HG03280 (cell line): ENCODE measurements around the gene ABHD12B.

Source experiments
- ATAC-seq: cut with Tn5 transposase; IDR thresholded peaks from one replicate; pipeline ENCODE4 v1.9.1; 2021; ENCODE audit warnings: mild to moderate bottlenecking, moderate library complexity; ENCODE audit not compliant: unreplicated experiment

The ABHD12B gene, protein sequence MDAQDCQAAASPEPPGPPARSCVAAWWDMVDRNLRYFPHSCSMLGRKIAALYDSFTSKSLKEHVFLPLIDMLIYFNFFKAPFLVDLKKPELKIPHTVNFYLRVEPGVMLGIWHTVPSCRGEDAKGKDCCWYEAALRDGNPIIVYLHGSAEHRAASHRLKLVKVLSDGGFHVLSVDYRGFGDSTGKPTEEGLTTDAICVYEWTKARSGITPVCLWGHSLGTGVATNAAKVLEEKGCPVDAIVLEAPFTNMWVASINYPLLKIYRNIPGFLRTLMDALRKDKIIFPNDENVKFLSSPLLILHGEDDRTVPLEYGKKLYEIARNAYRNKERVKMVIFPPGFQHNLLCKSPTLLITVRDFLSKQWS

DNA sequence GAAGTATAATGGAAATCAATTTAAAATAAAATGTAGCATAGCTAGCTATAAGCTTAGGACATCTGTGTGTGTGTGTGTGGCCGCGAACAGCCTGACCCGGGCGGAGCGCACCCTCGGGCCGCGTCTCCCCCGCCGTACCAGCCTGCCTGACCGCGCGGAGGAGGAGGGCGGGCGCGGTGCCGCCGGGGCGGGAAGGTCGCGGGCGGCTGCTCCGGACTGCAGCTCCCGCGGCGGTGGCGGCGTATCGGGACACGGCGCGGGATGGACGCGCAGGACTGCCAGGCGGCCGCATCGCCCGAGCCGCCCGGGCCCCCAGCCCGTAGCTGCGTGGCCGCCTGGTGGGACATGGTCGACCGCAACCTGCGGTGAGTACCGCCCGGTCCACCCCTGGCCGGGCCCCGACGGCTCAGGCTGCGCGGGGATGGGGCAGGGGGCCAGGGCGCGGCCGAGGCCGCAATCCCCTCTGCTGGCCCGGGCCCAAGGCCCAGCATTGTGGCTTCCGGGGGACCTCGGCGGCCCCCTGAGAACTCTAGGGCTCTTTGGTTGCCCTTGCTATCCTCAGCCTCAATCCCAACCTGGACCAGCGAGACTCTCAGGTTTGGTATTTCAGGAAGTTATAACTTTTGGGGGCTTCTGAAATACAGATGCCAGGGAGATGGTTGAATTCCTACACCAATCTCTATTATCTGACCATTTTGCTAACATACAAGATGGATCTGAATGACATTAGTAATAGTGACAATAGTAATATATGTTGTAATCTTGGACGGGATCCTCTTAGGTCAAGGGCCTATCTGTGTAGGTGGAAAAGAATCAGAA, at the start of gene ABHD12B:
ABHD12B (plus strand) TSS at position 140 of the 819 bp plus-strand sequence; CDS start at position 262, 122 bp downstream.
- ATAC-seq, result no peak

DNA sequence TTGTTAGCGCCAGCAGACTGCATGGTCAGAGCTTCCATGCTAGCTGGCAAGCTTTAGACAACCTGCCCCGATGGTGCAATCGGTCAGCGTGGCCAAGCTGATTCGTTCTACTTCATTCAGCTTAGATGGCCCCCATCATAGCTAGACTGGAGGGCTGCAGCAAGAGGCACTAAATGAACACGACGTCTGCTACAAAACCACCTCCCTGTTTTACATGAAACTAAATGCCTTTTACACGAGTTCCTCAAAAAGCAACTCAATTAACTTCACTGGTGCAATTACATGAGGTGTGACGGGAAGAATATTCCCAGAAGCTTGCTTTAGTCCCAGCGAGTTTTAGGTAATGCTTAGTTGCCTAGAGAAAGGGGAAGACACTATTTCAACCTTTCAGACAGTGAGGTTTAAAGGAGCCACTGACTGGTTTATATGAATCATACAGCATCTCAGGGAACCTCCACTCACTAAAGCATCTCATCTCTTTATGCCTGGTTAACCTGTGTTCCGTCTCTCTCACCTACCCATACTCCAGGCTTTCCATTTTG, 49.3 kb upstream of the ABHD12B start:
- no peak for ATAC-seq

- peak; percentile 23 for ATAC-seq
Measured at GRCh38 chr14:50823051-50823761, 48.6 kb upstream of the ABHD12B start.

DNA sequence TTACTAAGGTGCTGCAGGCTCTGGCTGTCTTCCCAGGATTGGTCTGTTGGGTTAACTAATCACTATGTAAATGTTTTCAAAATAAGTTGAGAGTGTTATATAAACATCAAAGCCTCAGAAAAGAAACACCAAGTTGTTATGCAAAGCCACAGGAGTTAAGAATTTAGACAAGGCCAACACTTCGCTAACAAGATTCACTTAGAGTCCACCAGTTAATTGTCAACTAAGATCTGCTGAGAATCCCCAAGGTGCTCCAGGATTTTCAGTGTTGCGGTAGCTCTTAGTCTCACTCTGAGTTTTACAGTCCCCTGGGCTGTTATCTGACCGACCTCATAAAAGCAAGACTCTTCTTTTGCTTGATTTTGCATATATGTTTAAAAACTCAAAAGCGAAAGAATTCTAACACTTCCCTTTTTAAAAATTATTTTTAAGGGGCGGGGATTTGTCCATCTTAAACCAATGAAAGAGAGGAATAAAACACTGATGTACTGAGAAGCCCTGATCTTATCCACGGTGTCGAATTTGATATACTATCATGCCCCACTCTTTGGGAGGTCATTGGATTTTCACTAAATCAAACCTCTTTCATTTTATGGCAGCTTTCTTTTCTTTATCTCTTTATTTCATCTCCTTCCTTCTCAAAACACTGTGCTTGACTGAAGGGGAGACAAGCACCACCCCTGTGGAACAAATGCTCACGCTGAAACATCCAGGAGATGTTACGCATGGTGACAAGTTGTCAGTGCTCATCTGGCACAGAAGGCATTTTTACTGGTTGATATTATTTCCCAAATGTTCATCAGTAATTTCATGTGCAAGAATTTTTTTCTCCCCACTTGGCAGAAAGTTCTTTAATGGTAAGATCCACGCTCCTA, 47.9 kb upstream of the ABHD12B start:
- ATAC-seq, result peak; percentile 60

GRCh38 chr14:50825307-50825706, 46.5 kb upstream of the ABHD12B start:
- no peak for ATAC-seq

- no peak for ATAC-seq
Measured at GRCh38 chr14:50826681-50827080, 45.2 kb upstream of the ABHD12B start.

DNA sequence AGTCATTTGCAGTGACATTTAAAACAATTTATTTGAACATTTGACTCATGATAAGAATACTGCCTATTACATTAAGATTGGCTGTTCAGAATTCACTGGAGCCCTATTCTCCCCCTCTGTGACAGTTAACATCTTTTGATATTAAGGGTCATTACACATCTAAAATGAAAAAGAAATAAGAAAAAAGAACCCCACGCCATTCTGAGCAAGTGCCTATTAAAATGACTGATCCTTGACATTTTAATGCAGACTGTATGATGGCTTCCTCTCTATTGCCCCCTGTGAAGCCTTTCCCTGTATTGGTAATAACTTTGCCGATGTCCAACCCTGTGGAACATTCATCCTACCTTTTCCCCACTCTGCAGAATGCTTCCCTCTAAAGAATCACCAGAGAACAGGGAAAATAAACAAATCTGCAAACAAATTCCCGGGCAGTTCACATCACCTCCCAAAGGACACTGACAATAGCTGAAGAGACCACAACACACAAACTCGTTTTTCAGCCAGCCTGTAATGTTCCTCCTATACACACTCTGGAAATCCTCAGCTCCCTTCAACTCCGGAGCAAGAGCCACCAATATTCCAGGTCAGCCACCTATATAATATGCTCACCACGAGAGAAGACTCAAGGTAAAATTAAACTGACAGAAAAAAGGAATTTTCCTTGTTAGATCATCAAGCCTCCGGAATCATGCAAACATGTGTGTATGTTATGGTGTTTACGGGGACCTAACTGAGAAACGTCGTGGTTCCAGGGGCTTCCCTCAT, 42.9 kb upstream of the ABHD12B start:
- ATAC-seq, result no peak

GRCh38 chr14:50829489-50830043, 42.3 kb upstream of the ABHD12B start:
- ATAC-seq, result no peak

- peak; percentile 40 for ATAC-seq
Measured at GRCh38 chr14:50830044-50830931, 41.6 kb upstream of the ABHD12B start.

DNA sequence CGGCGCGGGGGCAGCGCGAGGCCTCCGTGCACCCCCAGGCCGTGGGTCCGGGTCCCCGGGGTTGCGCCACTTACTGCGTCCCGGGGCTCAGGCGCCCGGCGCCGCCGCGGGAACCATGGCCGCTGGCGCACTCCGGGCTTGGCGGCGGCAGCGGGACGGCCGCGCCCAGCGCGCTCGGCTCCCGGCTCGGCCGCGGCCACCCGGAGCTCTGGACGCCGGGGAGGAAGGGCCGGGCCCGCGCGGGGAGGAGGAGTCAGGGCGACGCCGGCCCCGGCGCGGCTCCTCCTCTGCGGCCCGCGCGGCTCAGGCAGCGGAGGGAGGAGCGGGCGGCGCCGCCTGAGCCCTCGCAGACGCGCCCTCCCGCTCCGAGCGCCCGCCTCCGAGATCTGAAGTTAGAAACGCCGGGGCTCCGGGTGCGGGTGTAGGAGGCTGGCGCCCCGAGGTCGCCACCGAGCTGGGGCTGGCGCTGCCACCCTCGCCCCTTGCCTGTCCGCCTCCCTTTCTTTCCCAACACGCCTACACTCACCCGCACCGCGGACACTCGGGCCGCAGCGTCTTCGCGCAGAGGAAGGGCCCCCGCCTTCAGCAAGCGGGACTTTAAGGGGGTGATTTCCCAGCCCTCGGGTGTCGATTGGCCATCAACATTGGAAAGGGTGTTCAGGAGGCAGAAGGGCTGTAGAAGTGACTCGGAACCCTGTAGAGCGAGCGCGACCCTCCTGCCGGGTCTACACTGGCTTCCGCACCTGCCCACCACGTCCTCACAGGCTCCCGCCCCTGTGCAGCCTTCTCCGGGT, 40.7 kb upstream of the ABHD12B start, which contains the start of gene NIN:
NIN (minus strand) TSS at position 231 of the 794 bp plus-strand sequence. CDS start 9,106 bp downstream, outside the sequence.
- peak; percentile 84 for ATAC-seq

GRCh38 chr14:50831726-50832168, 40.1 kb upstream of the ABHD12B start:
- ATAC-seq, result no peak

DNA sequence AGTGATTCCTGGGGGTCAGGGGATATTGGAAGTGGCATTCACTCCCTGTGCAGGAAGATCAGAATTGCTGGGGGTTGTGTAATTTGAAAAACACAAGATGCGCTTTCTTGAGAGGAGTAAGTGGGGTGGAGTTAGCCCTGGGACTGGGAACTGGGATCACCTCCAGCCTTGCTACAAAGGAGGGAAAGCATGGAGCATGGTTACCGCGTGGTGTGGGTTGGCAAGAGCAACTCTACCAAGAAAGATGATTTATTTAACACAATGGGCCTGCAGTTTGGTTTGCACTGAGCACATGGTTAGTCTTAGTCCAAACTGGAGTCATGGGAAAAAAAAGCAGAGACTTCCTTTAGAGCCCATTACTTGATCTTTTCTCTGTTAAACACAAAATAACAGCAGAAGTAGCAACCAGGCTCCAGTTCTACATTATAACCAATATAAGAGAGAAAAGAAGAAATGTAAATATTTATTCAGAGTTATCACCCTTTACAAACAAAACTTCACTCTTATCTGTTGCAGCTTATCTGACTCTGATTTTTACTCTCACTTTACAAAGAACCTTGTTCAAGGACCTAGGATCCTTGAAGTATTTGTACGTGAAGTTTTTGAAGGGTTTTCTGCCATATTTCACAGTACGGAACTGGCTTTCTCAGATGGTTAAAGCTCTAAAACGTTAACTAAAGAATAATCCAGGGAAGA, 38.8 kb upstream of the ABHD12B start:
- ATAC-seq, result no peak

GRCh38 chr14:50834802-50835276, 37.0 kb upstream of the ABHD12B start:
- ATAC-seq, result no peak

- no peak for ATAC-seq
Measured at GRCh38 chr14:50835280-50835679, 36.6 kb upstream of the ABHD12B start.

- no peak for ATAC-seq
Measured at GRCh38 chr14:50836515-50836914, 35.3 kb upstream of the ABHD12B start.

GRCh38 chr14:50837271-50837670, 34.6 kb upstream of the ABHD12B start:
- ATAC-seq, result no peak
